GM19193 (cell line): ENCODE data around the gene ABCC12.

Experiments used
- POLR2A ChIP-seq: IDR thresholded peaks from 4 replicates; pipeline ENCODE4 v1.6.1; 2011; ENCODE audit not compliant: insufficient read depth, insufficient read length; ENCODE audit errors: extremely low read depth

The ABCC12 gene

GRCh38 chr16:48123104-48123788, 32.5 kb downstream of the ABCC12 start:
- TF ChIP-seq POLR2A: no peak

- no peak for TF ChIP-seq POLR2A
These were observed 34.5 kb downstream of the ABCC12 start for GRCh38 chr16:48121276-48121675.

- TF ChIP-seq POLR2A: no peak
These were observed 37.0 kb downstream of the ABCC12 start for GRCh38 chr16:48118841-48119240.

- no peak for TF ChIP-seq POLR2A
These were observed 38.3 kb downstream of the ABCC12 start for GRCh38 chr16:48117217-48118105.

GRCh38 chr16:48115299-48115698, 40.5 kb downstream of the ABCC12 start:
- no peak for TF ChIP-seq POLR2A

- no peak for TF ChIP-seq POLR2A
These were observed 41.4 kb downstream of the ABCC12 start for GRCh38 chr16:48114410-48114809.

GRCh38 chr16:48113471-48113870, 42.3 kb downstream of the ABCC12 start:
- no peak for TF ChIP-seq POLR2A

GRCh38 chr16:48113001-48113400, 42.8 kb downstream of the ABCC12 start:
- TF ChIP-seq POLR2A: no peak

- no peak for TF ChIP-seq POLR2A
These were observed 43.2 kb downstream of the ABCC12 start for GRCh38 chr16:48112600-48112999.

GRCh38 chr16:48110982-48111381, 44.8 kb downstream of the ABCC12 start:
- TF ChIP-seq POLR2A: no peak

- TF ChIP-seq POLR2A: no peak
These were observed 45.8 kb downstream of the ABCC12 start for GRCh38 chr16:48110000-48110399.

- no peak for TF ChIP-seq POLR2A
These were observed 46.3 kb downstream of the ABCC12 start for GRCh38 chr16:48109475-48109874.

GRCh38 chr16:48106446-48106845, 49.3 kb downstream of the ABCC12 start:
- TF ChIP-seq POLR2A: no peak
